Neural crest cell (in vitro differentiated cells): ENCODE data around the gene SLC9A8. TPM values are rescaled to one million over a fixed set of nuclear protein-coding genes. Genes with fewer than 3 reads are reported as not detected.

Source experiments
- DNase-seq: peaks from one replicate; pipeline ENCODE4 v3.0.0; 2021; ENCODE audit warnings: low read depth, mixed read lengths, low spot score
- H3K27ac Mint-ChIP-seq: one replicate; pipeline ENCODE4 v1.8.0; 2021; ENCODE audit warnings: mild to moderate bottlenecking, mixed read lengths; ENCODE audit not compliant: unreplicated experiment
- H3K27me3 Mint-ChIP-seq: 2 replicates; pipeline ENCODE4 v1.8.0; 2021; ENCODE audit warnings: low read depth, mild to moderate bottlenecking, mixed read lengths
- H3K36me3 Mint-ChIP-seq: 2 replicates; pipeline ENCODE4 v1.8.0; 2021; ENCODE audit warnings: low read depth, mild to moderate bottlenecking, mixed read lengths
- H3K4me1 Mint-ChIP-seq: 2 replicates; pipeline ENCODE4 v1.8.0; 2021; ENCODE audit warnings: mixed read lengths
- H3K4me3 Mint-ChIP-seq: one replicate; pipeline ENCODE4 v1.8.0; 2021; ENCODE audit warnings: mild to moderate bottlenecking, mixed read lengths
- H3K9me3 Mint-ChIP-seq: 2 replicates; pipeline ENCODE4 v1.8.0; 2021; ENCODE audit warnings: mixed read lengths
- CTCF ChIP-seq: fragments of 200-600 bp; sonication (generic); conservative IDR thresholded peaks from 2 replicates; pipeline ENCODE4 v1.5.0; 2021; ENCODE audit warnings: antibody characterized with exemption, mild to moderate bottlenecking
- total RNA-seq: library from RNA; stranded (reverse); gene quantifications from 2 replicates; pipeline ENCODE4 v1.2.1, GENCODE V29; 2021

SLC9A8 gene
- total RNA-seq, 1 donor from 2014 or later = 9.7 TPM

DNA sequence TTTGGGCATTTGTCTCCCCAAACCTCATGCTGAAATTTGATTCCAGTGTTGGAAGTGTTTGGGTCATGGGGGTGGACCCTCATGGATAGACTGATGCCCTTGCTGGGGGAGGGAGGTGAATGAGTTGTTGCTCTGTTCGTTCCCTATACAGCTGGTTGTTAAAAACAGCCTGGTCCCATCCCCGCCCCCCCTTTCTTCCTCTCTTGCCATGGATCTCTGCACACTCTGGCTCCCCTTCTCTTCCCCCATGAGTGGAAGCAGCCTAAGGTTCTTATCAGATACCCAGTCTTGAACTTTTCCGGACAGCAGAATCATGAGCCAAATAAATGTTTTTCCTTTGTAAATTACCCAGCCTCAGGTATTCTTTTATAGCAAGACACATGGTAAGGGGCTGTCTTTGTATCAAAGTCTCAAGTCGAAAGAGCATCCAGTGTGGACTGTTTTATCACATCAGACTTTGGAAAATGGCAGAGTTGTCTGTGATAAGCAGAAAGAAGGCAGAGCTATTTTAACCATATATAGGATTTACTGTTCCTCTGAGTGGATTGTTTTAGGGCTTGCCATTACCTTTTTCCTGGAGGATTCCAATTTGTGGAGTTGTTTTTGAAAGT, 31.2 kb downstream of the SLC9A8 start:
- Mint-ChIP-seq H3K27me3 (no peaks in the 10 kb centered on the region), H3K4me3 (no peak overlapping the region), H3K9me3 (no peaks in the 10 kb centered on the region), H3K27ac (no peak overlapping the region), H3K36me3 (peaks cover 8% of the 10 kb centered on the region), H3K4me1 (peaks cover 3% of the 10 kb centered on the region)
- TF ChIP-seq CTCF = no peak
- no peak for DNase-seq

DNA sequence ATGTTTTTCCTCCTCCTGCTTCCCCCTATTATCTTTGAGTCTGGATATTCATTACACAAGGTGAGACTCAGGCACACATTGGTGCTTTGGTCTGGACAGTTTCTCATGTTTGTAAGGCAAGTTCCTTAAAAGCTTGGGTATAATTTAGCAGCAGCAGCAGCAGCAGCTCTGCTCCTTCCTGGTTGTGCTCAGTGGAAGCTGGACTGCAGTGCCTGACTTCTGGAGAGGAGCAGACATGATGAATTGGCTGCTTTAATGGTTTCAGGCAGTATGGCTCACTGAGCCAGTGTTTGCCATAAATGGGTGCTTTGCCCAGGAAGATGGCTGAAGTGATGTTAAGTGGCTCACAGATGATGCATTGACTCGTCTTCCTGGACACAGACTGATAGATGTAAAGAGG, 32.4 kb downstream of the SLC9A8 start:
- no peak for TF ChIP-seq CTCF
- H3K27ac Mint-ChIP-seq = no peak overlapping the region
- H3K4me1 Mint-ChIP-seq = peaks cover 3% of the 10 kb centered on the region
- peaks cover 8% of the 10 kb centered on the region for H3K36me3 Mint-ChIP-seq
- H3K9me3 Mint-ChIP-seq = no peaks in the 10 kb centered on the region
- no peaks in the 10 kb centered on the region for H3K27me3 Mint-ChIP-seq
- DNase-seq = no peak
- no peak overlapping the region for H3K4me3 Mint-ChIP-seq

DNA sequence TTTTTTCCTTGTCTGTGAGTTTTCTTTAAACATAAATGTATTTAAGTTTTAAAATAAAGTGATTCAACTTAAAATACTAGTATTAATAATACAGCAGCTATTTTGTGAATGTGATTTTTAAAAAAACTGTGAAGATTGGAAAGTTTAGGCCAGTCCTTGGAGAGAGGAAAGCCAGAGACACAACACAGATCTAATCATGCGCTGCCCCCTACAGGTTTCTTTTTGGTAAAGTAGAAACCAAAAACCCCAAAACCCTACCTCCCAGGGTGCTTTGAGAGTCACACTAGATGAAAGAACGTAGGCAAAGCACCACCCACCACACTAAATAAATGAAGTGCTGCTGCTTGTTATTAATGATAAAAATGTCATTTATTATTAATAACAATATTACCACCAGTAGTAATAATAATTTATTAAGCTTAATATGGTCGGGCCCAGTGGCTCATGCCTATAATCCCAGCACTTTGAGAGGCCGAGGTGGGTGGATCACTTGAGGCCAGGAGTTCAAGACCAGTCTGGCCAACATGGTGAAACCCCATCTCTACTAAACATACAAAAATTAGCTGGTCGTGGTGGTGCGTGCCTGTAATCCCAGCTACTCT, 33.7 kb downstream of the SLC9A8 start:
- H3K27ac Mint-ChIP-seq = no peak overlapping the region
- DNase-seq = peak; percentile 53
- peak; percentile 78 for TF ChIP-seq CTCF
- peaks cover 10% of the 10 kb centered on the region for H3K4me1 Mint-ChIP-seq
- H3K36me3 Mint-ChIP-seq = peaks cover 8% of the 10 kb centered on the region
- H3K27me3 Mint-ChIP-seq = no peaks in the 10 kb centered on the region
- H3K4me3 Mint-ChIP-seq = no peak overlapping the region
- H3K9me3 Mint-ChIP-seq = no peaks in the 10 kb centered on the region

DNA sequence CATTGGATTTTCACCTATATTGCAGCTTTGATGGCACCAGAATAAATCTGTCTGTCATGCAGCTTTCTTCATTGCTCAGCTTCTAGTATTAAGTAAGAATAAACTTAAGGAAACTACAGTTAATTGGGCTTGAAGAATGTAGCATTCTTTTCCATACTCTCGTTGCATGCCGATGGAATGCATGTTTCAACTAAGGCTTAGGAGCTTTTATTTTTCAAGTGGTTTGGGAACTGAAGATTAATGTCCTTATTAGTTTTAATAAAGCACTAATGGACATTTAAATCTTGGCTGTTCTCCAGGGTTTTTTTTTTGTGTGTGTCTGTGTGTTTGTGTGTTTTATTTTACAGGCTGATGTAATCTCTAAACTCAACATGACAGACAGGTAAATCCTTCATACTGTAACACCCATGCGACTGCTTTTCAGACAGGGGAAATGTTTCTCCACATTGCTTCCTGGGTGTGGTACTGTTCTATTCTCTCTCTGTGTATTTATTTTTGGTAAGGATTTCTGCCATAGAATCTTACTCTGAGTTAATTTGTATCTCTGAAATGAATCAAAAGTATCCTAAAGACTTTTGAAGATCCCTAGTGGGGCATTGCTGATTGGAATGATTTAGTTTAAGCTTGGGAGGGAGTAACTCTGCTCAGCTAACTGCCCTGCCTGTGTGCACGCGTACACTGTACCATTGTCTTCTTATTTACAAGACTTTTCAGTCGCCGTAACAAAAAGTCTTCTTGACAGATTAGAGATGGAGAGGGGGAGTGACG, 38.0 kb downstream of the SLC9A8 start:
- DNase-seq = no peak
- H3K27me3 Mint-ChIP-seq = no peaks in the 10 kb centered on the region
- no peak for TF ChIP-seq CTCF
- H3K4me3 Mint-ChIP-seq = no peak overlapping the region
- H3K27ac Mint-ChIP-seq = peak overlapping the region; percentile 45
- peaks cover 2% of the 10 kb centered on the region for H3K36me3 Mint-ChIP-seq
- peaks cover 44% of the 10 kb centered on the region for H3K4me1 Mint-ChIP-seq
- no peaks in the 10 kb centered on the region for H3K9me3 Mint-ChIP-seq

DNA sequence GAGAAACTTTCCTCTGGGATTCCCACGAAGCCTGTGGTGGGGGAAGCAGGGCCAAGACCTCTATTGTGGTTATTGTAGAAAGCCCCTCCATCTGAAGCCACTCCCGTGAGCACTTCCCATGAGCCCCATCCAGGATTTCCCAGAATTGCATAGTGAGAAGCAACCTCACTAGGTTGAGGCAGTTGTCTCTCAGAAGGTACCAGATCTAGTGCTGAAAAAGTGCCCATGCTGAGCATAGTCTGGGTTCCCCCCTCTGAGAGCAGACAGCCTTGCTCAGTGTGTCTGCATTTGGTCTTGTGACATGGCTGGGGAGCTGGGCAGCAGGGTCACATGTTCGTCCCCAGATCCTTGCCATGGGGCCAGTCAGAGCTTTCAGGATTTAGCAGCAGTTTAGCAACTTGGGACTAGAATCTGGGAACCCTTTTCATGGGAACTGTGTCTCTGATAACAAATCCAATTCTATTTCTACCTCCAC, 38.6 kb downstream of the SLC9A8 start:
- Mint-ChIP-seq H3K9me3 (no peaks in the 10 kb centered on the region), H3K36me3 (peaks cover 2% of the 10 kb centered on the region), H3K27me3 (no peaks in the 10 kb centered on the region), H3K4me3 (no peak overlapping the region), H3K4me1 (peaks cover 44% of the 10 kb centered on the region), H3K27ac (no peak overlapping the region)
- no peak for TF ChIP-seq CTCF
- no peak for DNase-seq
